ENCODE results near the gene AS3MT.

The AS3MT gene

GRCh38 chr10:102917314-102917961 is 48.2 kb downstream of the AS3MT start:
- no peaks in the 10 kb centered on the region for H3K36me3 ChIP-seq (ENCODE audit: insufficient read depth)
- peak overlapping the region; percentile 52; the same call in 1 of the 2 replicates for H3K9ac ChIP-seq
- peaks cover 26% of the 10 kb centered on the region for H3K4me1 ChIP-seq (ENCODE audit: low read depth, poor library complexity, severe bottlenecking)
- TF ChIP-seq CTCF (conservative IDR thresholded peaks at IDR 0.05; ENCODE audit: low read depth, low read length): peak; percentile 97
- H3K27me3 ChIP-seq (ENCODE audit: insufficient read depth, low read depth): no peaks in the 10 kb centered on the region
- no peak overlapping the region for H3K4me3 ChIP-seq (IDR thresholded peaks at IDR 0.05; ENCODE audit: insufficient read depth, low read depth, low read length)
- H2AFZ ChIP-seq (ENCODE audit: low read depth): peak overlapping the region; percentile 68
- H3K4me2 ChIP-seq: peak overlapping the region; percentile 95
- peak overlapping the region; percentile 65 for H3K27ac ChIP-seq
- no peaks in the 10 kb centered on the region for H4K20me1 ChIP-seq (ENCODE audit: insufficient read depth)
- no peaks in the 10 kb centered on the region; the same call in 1 of the 2 replicates for H3K79me2 ChIP-seq (ENCODE audit: insufficient read depth, low read depth)

- Histone ChIP-seq H3K9ac (peak within 1 kb of the TSS; percentile 83), H3K4me1 (ENCODE audit: low read depth, poor library complexity, severe bottlenecking) (peaks cover 26% of the 10 kb centered on the region), H3K27me3 (ENCODE audit: insufficient read depth, low read depth) (no peaks in the 10 kb centered on the region), H4K20me1 (ENCODE audit: insufficient read depth) (no peaks in the 10 kb centered on the region), H2AFZ (ENCODE audit: low read depth) (peak within 1 kb of the TSS; percentile 87), H3K36me3 (ENCODE audit: insufficient read depth) (no peaks in the 10 kb centered on the region), H3K4me2 (peak within 1 kb of the TSS; percentile 95), H3K4me3 (IDR thresholded peaks at IDR 0.05; ENCODE audit: insufficient read depth, low read depth, low read length) (no peak within 1 kb of the TSS), H3K79me2 (ENCODE audit: insufficient read depth, low read depth) (no peaks in the 10 kb centered on the region; the same call in 1 of the 2 replicates), H3K27ac (peak within 1 kb of the TSS; percentile 70)
- no peak for TF ChIP-seq CTCF (conservative IDR thresholded peaks at IDR 0.05; ENCODE audit: low read depth, low read length)
Measured at GRCh38 chr10:102917962-102918816, 48.9 kb downstream of the AS3MT start, which contains the start of gene CNNM2. Gene CNNM2 (plus strand): TSS chr10:102918294. CDS start chr10:102918481, 187 bp downstream.

- Histone ChIP-seq H3K27ac (peak overlapping the region; percentile 70; the same call in 1 of the 2 replicates), H3K36me3 (ENCODE audit: insufficient read depth) (no peaks in the 10 kb centered on the region), H3K79me2 (ENCODE audit: insufficient read depth, low read depth) (no peaks in the 10 kb centered on the region; the same call in 1 of the 2 replicates), H4K20me1 (ENCODE audit: insufficient read depth) (no peaks in the 10 kb centered on the region), H3K4me2 (peak overlapping the region; percentile 71), H3K27me3 (ENCODE audit: insufficient read depth, low read depth) (no peaks in the 10 kb centered on the region), H2AFZ (ENCODE audit: low read depth) (peak overlapping the region; percentile 87), H3K9ac (peak overlapping the region; percentile 83), H3K4me3 (IDR thresholded peaks at IDR 0.05; ENCODE audit: insufficient read depth, low read depth, low read length) (no peak overlapping the region), H3K4me1 (ENCODE audit: low read depth, poor library complexity, severe bottlenecking) (peaks cover 32% of the 10 kb centered on the region)
- TF ChIP-seq CTCF (conservative IDR thresholded peaks at IDR 0.05; ENCODE audit: low read depth, low read length): no peak
Measured at GRCh38 chr10:102918817-102919245, 49.6 kb downstream of the AS3MT start.

GRCh38 chr10:102919246-102919959 is 50.1 kb downstream of the AS3MT start:
- Histone ChIP-seq H3K4me1 (ENCODE audit: low read depth, poor library complexity, severe bottlenecking) (peaks cover 37% of the 10 kb centered on the region), H3K36me3 (ENCODE audit: insufficient read depth) (no peaks in the 10 kb centered on the region), H3K4me3 (IDR thresholded peaks at IDR 0.05; ENCODE audit: insufficient read depth, low read depth, low read length) (no peak overlapping the region), H3K4me2 (peak overlapping the region; percentile 71), H2AFZ (ENCODE audit: low read depth) (peak overlapping the region; percentile 87; the same call in 1 of the 2 replicates), H3K9ac (no peak overlapping the region; the same call in 1 of the 2 replicates), H4K20me1 (ENCODE audit: insufficient read depth) (no peaks in the 10 kb centered on the region), H3K27ac (no peak overlapping the region), H3K79me2 (ENCODE audit: insufficient read depth, low read depth) (no peaks in the 10 kb centered on the region; the same call in 1 of the 2 replicates), H3K27me3 (ENCODE audit: insufficient read depth, low read depth) (no peaks in the 10 kb centered on the region)
- TF ChIP-seq CTCF (conservative IDR thresholded peaks at IDR 0.05; ENCODE audit: low read depth, low read length): no peak

Measured in KMS-11 (cell line).